Trophoblast cell (in vitro differentiated cells and primary cell): ENCODE results near the gene C17orf58.
A peak's percentile ranks its signal among the peaks of the same experiment; 100 is the strongest.

Source experiments
- DNase-seq, 2 donors: peaks; one replicate each; pipeline ENCODE4 v3.0.0-alpha.2; 2016
- H2AFZ ChIP-seq: 2 replicates; pipeline ENCODE4 v1.6.1; 2013; ENCODE audit warnings: low read length, moderate library complexity, mild to moderate bottlenecking; ENCODE audit not compliant: insufficient read depth, poor library complexity
- H2AK5ac ChIP-seq: 2 replicates; pipeline ENCODE4 v1.6.1; 2013; ENCODE audit warnings: mild to moderate bottlenecking, low read length
- H2BK120ac ChIP-seq: 2 replicates; pipeline ENCODE4 v1.6.1; 2013; ENCODE audit warnings: low read length, mild to moderate bottlenecking, moderate library complexity; ENCODE audit not compliant: insufficient read depth, poor library complexity
- H2BK12ac ChIP-seq: 2 replicates; pipeline ENCODE4 v1.6.1; 2013; ENCODE audit warnings: mild to moderate bottlenecking, low read length, moderate library complexity
- H2BK5ac ChIP-seq: 2 replicates; pipeline ENCODE4 v1.6.1; 2013; ENCODE audit warnings: low read length, low read depth, moderate library complexity, mild to moderate bottlenecking; ENCODE audit not compliant: poor library complexity
- H3K14ac ChIP-seq: 2 replicates; pipeline ENCODE4 v1.6.1; 2013; ENCODE audit warnings: mild to moderate bottlenecking, low read length
- H3K18ac ChIP-seq: 2 replicates; pipeline ENCODE4 v1.6.1; 2013; ENCODE audit warnings: mild to moderate bottlenecking, low read length
- H3K23ac ChIP-seq: 2 replicates; pipeline ENCODE4 v1.6.1; 2013; ENCODE audit warnings: low read length
- H3K27ac ChIP-seq: 2 replicates; pipeline ENCODE4 v1.5.1; 2013; ENCODE audit warnings: low read depth, mild to moderate bottlenecking, inconsistent platforms, low read length, moderate library complexity
- H3K27me3 ChIP-seq: 2 replicates; pipeline ENCODE4 v1.6.1; 2013; ENCODE audit warnings: inconsistent platforms, mild to moderate bottlenecking, low read length, moderate library complexity; ENCODE audit not compliant: insufficient read depth
- H3K36me3 ChIP-seq, 2 experiments: 1 replicate in 1 of 2; 2 replicates in 1 of 2; pipeline ENCODE4 v1.6.1; 2013; ENCODE audit warnings: low read length in 2 of 2, mild to moderate bottlenecking in 2 of 2, moderate library complexity in 1 of 2; ENCODE audit not compliant: insufficient read depth in 2 of 2, control insufficient read depth in 1 of 2
- H3K4ac ChIP-seq: 2 replicates; pipeline ENCODE4 v1.6.1; 2013; ENCODE audit warnings: low read depth, mild to moderate bottlenecking, low read length, moderate library complexity
- H3K4me1 ChIP-seq, 2 experiments: 1 replicate in 1 of 2; 2 replicates in 1 of 2; pipeline ENCODE4 v1.6.1; 2013; ENCODE audit warnings: low read length in 2 of 2, mild to moderate bottlenecking in 2 of 2, moderate library complexity in 1 of 2; ENCODE audit not compliant: insufficient read depth in 2 of 2, control insufficient read depth in 1 of 2
- H3K4me2 ChIP-seq: 2 replicates; pipeline ENCODE4 v1.6.1; 2013; ENCODE audit warnings: inconsistent platforms, mild to moderate bottlenecking, low read length, moderate library complexity
- H3K4me3 ChIP-seq: 2 replicates; pipeline ENCODE4 v1.5.1; 2013; ENCODE audit warnings: mild to moderate bottlenecking, low read depth, low read length, inconsistent platforms
- H3K79me1 ChIP-seq: one replicate; pipeline ENCODE4 v1.6.1; 2013; ENCODE audit warnings: low read length
- H3K79me2 ChIP-seq: 2 replicates; pipeline ENCODE4 v1.6.1; 2013; ENCODE audit warnings: low read length, mild to moderate bottlenecking; ENCODE audit not compliant: control insufficient read depth, insufficient read depth, poor library complexity
- H3K9ac ChIP-seq: 2 replicates; pipeline ENCODE4 v1.6.1; 2013; ENCODE audit warnings: mild to moderate bottlenecking, low read length
- H3K9me3 ChIP-seq: 2 replicates; pipeline ENCODE4 v1.6.1; 2013; ENCODE audit warnings: low read depth, mild to moderate bottlenecking, control low read depth, inconsistent platforms, low read length; ENCODE audit not compliant: insufficient read depth
- H4K12ac ChIP-seq: 2 replicates; pipeline ENCODE4 v1.6.1; 2013; ENCODE audit warnings: low read depth, mild to moderate bottlenecking, low read length, moderate library complexity
- H4K8ac ChIP-seq: 2 replicates; pipeline ENCODE4 v1.6.1; 2013; ENCODE audit warnings: low read depth, mild to moderate bottlenecking, low read length, moderate library complexity
- H4K91ac ChIP-seq: one replicate; pipeline ENCODE4 v1.6.1; 2013; ENCODE audit warnings: low read depth, mild to moderate bottlenecking, low read length, moderate library complexity
- whole genome bisulfite sequencing: extraction: QIAGEN DNeasy Blood & Tissue Kit; methylation state at CpG from one replicate; pipeline ENCODE4 v1.1.7; 2013; ENCODE audit warnings: missing lambda C conversion rate; ENCODE audit not compliant: insufficient read length, insufficient coverage; ENCODE audit errors: extremely low coverage; 5-methylcytosine and 5-hydroxymethylcytosine counted together

C17orf58 gene

GRCh38 chr17:67993998-67994361, 2.3 kb downstream of the C17orf58 start:
- peak overlapping the region; percentile 75 for H3K4ac ChIP-seq
- no CpG with 5 or more reads among the region's 21 CpGs for WGBS

GRCh38 chr17:67993153-67993997, 2.9 kb downstream of the C17orf58 start:
- Histone ChIP-seq H3K27me3 (no peaks in the 10 kb centered on the region), H3K18ac (peak overlapping the region; percentile 88), H3K4me1 (peaks cover 4 to 9% of the 10 kb centered on the region in 2 experiments), H3K14ac (peak overlapping the region; percentile 96), H2BK12ac (peak overlapping the region; percentile 40), H3K9me3 (no peaks in the 10 kb centered on the region), H3K23ac (no peak overlapping the region), H3K9ac (peak overlapping the region; percentile 86), H2AFZ (peak overlapping the region; percentile 95), H3K79me1 (peaks cover 9% of the 10 kb centered on the region), H2BK5ac (peak overlapping the region; percentile 73), H2BK120ac (peak overlapping the region; percentile 77), H4K91ac (peak overlapping the region; percentile 95), H4K8ac (peak overlapping the region; percentile 98), H3K4me2 (peak overlapping the region; percentile 81), H3K4ac (peak overlapping the region; percentile 75), H2AK5ac (peak overlapping the region; percentile 48), H3K27ac (peak overlapping the region; percentile 82), H4K12ac (peak overlapping the region; percentile 90), H3K79me2 (peaks cover 7% of the 10 kb centered on the region), H3K36me3 (no peaks in the 10 kb centered on the region), H3K4me3 (peak overlapping the region; percentile 93)
- peak; percentile 68 to 88 for DNase-seq
- WGBS, result no CpG with 5 or more reads among the region's 144 CpGs

More at GRCh38 chr17:67993998-67994361, 2.3 kb downstream of the C17orf58 start:
- Histone ChIP-seq H3K23ac (no peak overlapping the region), H2BK12ac (no peak overlapping the region), H3K79me2 (peaks cover 7% of the 10 kb centered on the region), H3K9ac (peak overlapping the region; percentile 70), H3K27me3 (no peaks in the 10 kb centered on the region), H3K9me3 (no peaks in the 10 kb centered on the region), H2BK5ac (peak overlapping the region; percentile 25), H3K14ac (peak overlapping the region; percentile 86), H2AFZ (peak overlapping the region; percentile 95), H2AK5ac (peak overlapping the region; percentile 48), H4K12ac (peak overlapping the region; percentile 90), H2BK120ac (peak overlapping the region; percentile 57), H4K8ac (peak overlapping the region; percentile 98), H3K36me3 (no peaks in the 10 kb centered on the region), H3K18ac (peak overlapping the region; percentile 82), H3K4me3 (peak overlapping the region; percentile 87), H4K91ac (peak overlapping the region; percentile 95), H3K79me1 (peaks cover 9% of the 10 kb centered on the region), H3K27ac (peak overlapping the region; percentile 81), H3K4me2 (peak overlapping the region; percentile 56), H3K4me1 (peaks cover 4 to 9% of the 10 kb centered on the region in 2 experiments)
- DNase-seq, result no peak

- Histone ChIP-seq H3K27ac (no peak overlapping the region), H2AK5ac (no peak overlapping the region), H2BK5ac (no peak overlapping the region), H3K36me3 (no peaks in the 10 kb centered on the region), H3K9ac (peak overlapping the region; percentile 86), H3K4me3 (peak overlapping the region; percentile 93), H3K14ac (peak overlapping the region; percentile 96), H2AFZ (peak overlapping the region; percentile 79), H3K79me1 (peaks cover 9% of the 10 kb centered on the region), H4K12ac (peak overlapping the region; percentile 85), H2BK120ac (peak overlapping the region; percentile 77), H4K91ac (peak overlapping the region; percentile 86), H4K8ac (peak overlapping the region; percentile 92), H3K23ac (no peak overlapping the region), H3K9me3 (no peaks in the 10 kb centered on the region), H3K18ac (no peak overlapping the region), H2BK12ac (no peak overlapping the region), H3K27me3 (no peaks in the 10 kb centered on the region), H3K4me1 (peaks cover 4 to 9% of the 10 kb centered on the region in 2 experiments), H3K79me2 (peaks cover 7% of the 10 kb centered on the region), H3K4ac (no peak overlapping the region), H3K4me2 (peak overlapping the region; percentile 81)
- peak in 1 of 2 donors; percentile 57 for DNase-seq
- no CpG with 5 or more reads among the region's 18 CpGs for WGBS
Measured at GRCh38 chr17:67992548-67993152, 3.6 kb downstream of the C17orf58 start.

- H2AK5ac ChIP-seq, result no peak overlapping the region
- no peak overlapping the region for H3K4me2 ChIP-seq
- no peaks in the 10 kb centered on the region for H3K36me3 ChIP-seq
- H3K4ac ChIP-seq, result no peak overlapping the region
- no peak overlapping the region for H2AFZ ChIP-seq
- H3K79me2 ChIP-seq, result peaks cover 7% of the 10 kb centered on the region
- no peak overlapping the region for H4K12ac ChIP-seq
- no peak overlapping the region for H3K18ac ChIP-seq
- no CpG with 5 or more reads among the region's 4 CpGs for WGBS
- H4K8ac ChIP-seq, result no peak overlapping the region
- no peak overlapping the region for H3K23ac ChIP-seq
- H3K79me1 ChIP-seq, result peaks cover 9% of the 10 kb centered on the region
- DNase-seq, result no peak
- no peak overlapping the region for H2BK12ac ChIP-seq
- no peak overlapping the region for H2BK5ac ChIP-seq
- H3K27me3 ChIP-seq, result no peaks in the 10 kb centered on the region
- H3K9me3 ChIP-seq, result no peaks in the 10 kb centered on the region
- no peak overlapping the region for H4K91ac ChIP-seq
- no peak overlapping the region for H3K4me3 ChIP-seq
- no peak overlapping the region for H2BK120ac ChIP-seq
- no peak overlapping the region for H3K14ac ChIP-seq
- H3K4me1 ChIP-seq, result peaks cover 4 to 9% of the 10 kb centered on the region in 2 experiments
- H3K27ac ChIP-seq, result no peak overlapping the region
- H3K9ac ChIP-seq, result no peak overlapping the region
Measured at GRCh38 chr17:67990909-67991308, 5.4 kb downstream of the C17orf58 start.
